ENCODE data around the gene LRRC36.
"Not testable (repeated sequence)": the region's sequence is repeated elsewhere in the genome, so short reads cannot be mapped to it uniquely, and the experiment has no call there.

Gene LRRC36

DNA sequence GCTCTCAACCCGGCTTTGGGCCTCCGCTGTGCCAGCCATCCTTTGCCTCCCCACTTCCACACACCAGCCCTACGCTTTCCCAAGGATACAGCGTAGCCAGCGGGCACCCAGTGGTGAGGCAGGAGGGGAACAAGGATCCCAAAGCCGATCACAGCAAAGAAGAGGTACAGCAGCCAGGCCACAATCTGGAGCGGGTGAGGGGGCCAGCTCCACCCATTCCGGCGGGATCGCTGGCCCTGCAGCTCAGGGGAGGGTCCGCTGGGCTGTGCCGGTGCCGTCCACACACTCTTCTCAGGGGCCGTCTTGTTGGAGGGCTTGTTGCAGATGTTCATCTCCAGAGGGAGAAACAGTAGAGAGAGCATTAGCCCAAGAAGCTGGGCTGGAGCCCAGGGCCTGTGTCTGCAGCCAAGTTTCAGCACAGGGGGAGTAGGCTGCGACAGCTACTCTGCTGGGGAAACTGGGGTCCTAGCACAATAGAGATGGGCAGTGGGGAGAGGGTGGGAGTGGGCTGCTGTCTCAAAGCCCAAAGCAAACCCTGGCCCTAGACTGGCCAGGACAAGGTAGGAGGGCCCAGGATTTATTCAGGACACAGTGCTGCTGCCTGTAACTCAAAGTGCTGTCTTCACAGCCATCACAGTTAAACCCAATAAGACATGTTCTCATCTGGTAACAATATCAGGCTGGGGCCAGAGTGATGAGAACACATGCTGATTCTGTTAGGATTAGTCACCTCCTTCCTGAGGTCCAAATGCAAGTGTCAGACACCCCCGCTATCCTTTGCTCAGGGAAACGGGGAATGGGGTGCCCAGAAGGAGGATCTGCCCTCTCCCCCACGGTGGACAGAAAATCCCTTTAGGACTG lies 79.7 kb downstream of the LRRC36 start:
- DNase-seq, result no peak

DNA sequence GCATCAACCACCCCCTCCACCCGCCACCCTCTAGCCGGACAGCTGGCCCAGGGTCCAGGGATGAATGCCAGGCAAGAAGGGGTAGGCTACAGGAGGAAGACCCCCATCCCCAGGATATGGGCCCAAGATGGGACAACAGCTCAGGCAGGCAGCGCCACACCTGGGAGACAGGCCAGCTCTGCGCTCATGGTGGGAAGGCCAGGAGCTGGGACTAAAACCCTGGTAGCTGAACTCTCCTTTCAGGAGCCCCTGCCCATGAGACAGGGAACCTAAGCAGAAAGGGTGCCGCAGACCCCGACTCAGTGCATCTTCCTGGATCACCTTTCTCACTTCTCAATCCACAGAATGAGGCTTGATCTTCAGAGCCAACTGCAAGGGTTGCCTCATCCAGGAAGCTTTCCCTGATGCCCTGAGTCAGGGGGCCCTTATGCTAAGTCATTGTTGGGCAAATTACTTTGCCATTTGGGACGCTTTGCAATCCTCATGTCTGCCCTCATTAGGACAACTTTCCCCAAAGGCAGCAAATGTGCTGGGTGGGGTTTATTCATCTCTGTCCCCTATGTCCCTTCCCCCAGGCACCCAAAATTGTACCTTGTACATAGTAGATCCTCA lies 80.7 kb downstream of the LRRC36 start:
- DNase-seq, result no peak

DNA sequence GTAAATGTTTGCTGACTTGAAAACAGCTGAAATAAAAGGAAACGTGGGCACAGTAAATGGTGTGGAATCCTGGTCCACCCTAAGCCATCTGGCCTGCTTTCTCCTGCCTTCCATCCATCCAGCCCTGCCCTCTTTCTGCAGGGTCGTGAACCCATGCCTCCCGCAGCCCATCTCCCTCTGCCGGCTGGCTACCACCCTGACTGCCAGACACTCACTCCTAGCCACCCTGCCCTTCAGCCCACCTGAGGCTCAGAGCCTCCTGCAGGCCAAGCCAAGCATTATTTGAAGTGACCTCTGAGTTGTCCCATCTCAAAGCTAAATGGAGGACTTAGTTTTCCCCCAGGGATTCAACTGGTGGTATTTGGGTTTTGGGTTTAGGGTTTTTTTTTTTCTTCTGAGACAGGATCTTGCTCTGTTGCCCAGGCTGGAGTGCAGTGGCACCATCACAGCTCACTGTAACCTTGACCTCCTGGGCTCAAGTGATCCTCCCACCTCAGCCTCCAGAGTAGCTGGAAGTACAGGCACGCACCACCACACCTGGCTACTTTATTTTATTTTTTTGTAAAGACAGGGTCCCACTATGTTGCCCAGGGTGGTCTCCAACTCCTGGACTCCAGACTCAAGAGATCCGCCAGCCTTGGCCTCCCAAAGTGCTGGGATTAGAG lies 81.3 kb downstream of the LRRC36 start:
- no peak for DNase-seq

DNA sequence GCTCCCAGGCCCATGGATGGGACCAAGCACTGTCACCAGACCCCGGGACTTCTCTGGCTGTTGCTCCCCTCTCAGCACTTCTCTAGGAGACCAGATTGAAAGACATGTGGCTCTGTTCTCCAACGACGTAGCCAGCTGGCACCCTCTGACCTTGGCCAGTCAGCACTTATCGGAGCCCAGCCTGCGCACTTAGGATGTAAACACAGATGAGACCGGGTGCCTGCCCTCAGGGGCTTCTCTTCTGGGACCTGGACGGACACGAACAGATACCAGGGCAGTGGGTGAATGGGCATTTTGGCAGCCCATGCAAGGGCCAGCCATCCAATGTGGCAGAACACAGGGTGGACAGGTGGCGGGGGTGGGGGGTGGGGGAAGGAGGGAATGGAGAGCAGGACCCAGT lies 83.0 kb downstream of the LRRC36 start:
- no peak for DNase-seq

DNA sequence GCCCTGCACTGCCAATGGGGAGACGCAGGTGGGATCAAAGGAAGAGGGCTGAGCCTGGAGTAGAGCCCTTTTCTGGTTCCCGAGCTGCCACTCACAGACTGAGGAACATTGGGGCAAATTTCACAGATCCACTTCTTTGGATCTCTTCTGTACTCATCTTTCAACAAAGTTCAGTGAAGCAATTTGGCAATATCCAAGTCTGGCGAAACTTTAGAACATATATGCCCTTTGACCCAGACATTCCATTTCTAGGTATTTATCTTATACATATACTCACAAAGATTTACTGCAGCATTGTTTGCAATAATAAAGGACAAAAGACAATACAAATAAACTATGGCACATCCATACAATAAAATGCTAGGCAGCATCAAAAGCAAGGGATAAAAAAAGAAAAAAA lies 84.7 kb downstream of the LRRC36 start:
- no peak for DNase-seq

DNA sequence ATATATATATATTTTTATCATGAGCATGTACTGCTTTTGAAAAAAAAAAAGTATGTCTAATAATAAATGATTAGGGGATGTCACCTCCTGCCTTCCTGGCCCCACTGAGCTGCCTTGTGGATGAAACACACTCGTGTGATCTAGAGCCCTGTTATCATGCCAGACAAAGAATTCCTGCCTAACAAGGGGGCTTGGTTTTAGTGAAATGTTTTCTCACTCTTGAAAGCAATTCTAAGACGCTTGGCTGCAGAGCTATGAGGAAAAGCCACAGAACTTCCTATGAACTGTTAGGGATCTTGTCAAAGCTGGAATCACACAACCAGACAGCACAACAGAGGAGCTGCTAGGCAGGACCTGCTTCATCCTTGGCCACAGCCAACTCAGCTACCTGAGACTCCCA lies 85.7 kb downstream of the LRRC36 start:
- DNase-seq, result no peak

DNA sequence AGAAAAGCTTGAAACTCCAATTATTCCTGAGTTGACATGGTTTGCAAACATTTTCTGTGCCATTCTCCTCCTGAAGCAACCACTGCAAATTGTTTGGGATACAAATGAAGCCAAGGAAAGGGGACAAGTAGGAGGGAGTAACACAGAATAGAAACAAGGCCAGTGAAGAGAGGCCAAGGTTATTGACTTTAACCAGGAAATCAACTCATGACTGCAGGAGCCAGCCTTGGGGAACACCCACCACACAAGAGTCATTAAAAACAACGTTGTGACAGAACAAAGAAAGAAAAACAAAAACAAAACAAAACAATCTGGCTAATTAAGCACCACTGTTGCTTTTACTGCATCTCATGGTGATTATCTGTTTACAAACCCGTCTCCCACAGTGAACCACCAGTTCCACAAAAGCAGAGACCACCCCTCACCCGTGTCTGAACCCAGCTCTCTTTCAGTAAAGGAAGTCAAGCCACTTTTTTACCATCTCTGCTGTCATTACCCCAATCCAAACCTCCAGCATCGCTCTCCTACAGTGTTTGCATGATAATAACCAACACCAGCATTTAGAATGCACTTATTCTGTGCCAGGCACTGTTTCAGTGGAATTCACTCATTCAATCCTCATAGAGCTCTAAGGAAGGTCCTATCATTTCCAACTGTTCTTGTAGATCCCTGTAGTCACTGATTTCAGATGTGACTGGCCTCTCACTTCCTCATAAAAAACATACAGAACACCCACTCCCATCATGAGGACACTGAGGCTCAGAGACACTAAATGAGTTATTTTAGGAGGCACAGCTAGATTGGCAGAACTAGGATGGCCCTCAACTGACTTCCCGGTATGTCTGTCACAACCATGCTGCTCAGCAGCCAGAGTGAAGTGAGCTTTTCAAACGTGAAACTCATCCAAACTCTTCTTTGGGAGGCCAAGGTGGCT lies 87.6 kb downstream of the LRRC36 start:
- DNase-seq, result no peak

DNA sequence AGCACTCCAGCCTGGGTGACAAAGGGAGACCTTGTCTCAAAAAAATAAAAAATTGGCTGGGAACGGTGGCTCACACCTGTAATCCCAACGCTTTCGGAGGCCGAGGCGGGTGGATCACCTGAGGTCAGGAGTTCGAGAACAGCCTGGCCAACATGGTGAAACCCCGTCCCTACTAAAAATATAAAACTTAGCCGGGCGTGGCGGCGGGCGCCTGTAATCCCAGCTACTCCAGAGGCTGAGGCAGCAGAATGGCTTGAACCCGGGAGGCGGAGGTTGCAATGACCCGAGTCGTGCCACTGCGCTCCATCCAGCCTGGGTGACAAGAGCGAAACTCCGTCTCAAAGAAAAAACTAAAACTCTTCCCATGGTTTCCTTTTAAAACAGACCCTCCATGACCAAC lies 88.8 kb downstream of the LRRC36 start:
- DNase-seq, result not testable (repeated sequence)

DNA sequence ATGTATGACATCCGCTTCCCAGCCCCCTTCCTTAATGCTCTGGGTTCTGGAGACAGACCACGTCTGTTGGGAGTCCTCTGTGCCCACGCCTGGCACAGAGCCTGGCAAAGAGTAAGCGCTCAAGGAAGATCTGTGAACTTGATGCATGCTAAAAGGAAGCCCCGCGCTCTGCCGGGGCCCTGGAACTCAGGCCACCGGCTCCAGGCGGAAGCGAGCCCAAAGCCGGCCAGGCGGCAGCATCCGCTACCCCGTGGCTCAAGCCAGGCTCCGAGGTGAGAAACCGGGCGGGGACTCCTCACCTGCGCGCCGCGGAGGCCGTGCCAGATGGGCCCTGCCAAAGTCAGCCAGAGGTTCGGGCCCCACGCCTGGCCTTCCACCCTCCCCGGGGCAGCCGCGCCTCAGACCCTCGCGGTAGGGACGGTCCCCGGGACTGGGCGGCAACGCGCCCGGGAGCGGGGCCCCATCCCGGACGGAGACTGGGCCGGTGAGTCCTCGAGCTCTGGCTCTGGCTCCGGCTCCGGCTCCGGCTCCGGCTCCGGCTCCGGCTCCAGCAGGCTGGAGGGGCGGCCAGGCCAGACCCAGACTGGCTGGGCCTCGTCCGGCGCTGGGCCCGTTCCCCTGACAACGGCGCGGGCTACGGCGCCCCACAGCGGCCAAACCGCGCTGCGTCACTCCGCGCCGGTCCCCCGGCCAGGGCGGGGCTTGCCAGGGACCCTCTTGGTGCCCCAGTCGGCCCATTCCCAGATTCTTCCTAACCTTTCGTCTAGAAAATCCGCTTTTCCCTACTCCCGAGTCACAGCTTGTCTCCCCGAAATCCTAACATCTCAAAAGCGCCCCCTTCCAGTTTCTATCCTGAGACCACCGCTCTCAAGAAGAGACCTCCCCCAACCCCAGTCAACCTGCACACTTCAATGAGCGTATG lies 89.5 kb downstream of the LRRC36 start, which contains the start of gene ZDHHC1:
Gene ZDHHC1, minus strand, starts transcription at position 606 of the 922 bp plus-strand sequence. CDS start 8,702 bp downstream, outside the sequence.
- DNase-seq, result no peak

DNA sequence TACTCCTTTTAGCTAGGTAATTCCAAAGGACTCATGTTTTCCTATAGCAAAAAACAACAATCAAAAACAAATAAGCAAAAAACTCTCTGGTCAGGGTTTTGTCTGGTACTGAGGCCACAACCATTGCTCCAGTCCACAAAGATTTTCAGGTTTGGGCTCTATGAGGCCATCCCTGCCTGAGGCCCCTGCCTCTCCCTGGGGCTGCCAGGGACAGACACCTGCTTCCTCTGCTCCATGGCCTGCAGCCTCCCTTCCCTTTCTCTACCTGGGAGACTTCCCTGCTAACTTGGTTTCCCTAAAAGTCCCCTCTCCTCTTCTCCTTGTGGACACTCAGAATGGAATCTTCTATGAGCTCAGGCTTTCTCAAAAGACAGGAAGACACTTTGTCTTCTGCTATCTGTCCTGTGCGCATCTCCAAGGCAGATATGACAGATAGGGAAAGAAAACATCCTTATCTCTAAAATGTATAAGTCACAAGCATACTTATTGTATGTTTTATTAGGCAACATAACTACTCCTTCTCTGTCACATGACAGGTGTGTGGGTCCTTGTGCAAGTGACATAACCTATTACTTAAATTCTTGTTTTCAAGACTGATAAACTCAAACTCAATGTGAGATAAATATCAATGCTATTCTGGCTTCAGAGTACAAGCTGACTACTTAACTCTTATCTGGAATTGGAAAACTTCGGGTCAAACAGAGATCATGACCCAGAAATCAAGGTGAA lies 90.9 kb downstream of the LRRC36 start:
- no peak for DNase-seq

DNA sequence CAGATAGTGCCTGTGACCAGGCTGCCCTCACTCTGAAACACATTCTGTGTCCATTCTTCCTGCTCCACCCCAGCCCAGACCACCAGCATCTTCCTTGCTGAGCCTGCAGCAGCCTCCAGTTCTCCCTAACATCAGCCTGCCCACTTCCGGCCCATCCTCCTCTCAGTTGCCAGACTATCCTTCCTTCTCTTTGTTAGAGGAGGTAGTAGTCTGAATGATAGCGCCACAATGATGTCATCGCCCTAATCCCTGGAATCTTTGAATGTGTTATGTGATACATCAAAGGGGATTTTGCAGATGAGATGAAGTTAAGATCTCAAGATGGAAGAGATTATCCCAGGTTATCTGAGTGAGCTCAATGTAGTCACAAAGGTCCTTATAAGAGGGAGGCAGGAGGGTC lies 92.9 kb downstream of the LRRC36 start:
- no peak for DNase-seq

DNA sequence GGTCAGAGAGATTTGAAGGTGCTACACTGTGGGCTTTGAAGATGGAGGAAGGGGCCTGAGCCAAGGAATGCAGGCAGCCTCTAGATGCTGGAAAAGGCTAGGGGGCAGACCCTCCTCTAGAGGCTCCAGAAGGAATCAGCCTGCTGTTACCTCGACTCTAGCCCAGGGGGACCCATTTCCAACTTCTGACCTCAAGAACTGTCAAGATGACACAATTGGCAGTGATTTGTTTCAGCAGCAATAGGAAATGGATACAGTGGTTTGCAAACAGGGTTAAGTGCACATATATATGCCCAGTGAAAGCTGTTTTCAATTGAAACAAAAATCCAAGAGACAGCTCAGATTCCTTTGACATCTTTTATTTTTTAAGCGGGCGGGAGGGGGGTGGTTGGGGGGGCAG lies 93.3 kb downstream of the LRRC36 start:
- DNase-seq, result no peak

DNA sequence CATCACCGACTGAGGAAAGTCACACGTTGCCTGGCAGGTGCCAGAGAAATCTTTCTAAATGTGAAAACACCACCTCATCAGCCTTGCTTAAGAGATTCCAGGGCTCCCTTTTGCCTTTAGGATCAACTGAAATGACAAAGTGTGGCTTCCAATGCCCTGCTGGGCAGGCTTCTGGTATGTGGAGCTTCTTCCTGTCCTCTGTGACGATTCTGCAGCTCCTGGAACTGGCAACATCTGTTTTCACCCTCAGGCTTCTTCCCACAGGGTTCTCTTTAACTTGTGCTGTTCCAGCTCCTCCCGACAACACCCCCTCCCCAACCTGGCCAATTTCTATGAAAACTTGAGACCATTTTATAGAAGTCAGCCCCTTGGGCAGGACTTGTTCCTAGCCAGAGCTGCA lies 94.4 kb downstream of the LRRC36 start:
- DNase-seq, result no peak

DNA sequence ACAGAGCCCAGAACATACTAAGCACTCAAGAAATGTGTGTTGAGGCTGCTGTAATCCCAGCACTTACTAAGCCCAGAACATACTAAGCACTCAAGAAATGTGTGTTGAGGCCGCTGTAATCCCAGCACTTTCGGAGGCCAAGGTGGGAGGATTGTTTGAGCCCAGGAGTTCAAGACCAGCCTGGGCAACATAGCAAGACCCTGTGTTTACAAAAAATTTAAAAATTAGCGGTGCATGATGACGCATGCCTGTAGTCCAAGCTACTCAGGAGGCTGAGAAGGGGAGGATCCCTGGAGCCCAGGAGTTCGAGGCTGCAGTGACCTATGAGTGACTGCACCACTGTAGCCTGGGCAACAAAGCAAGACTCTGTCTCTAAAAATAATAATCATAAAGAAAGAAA lies 96.4 kb downstream of the LRRC36 start:
- DNase-seq, result no peak

DNA sequence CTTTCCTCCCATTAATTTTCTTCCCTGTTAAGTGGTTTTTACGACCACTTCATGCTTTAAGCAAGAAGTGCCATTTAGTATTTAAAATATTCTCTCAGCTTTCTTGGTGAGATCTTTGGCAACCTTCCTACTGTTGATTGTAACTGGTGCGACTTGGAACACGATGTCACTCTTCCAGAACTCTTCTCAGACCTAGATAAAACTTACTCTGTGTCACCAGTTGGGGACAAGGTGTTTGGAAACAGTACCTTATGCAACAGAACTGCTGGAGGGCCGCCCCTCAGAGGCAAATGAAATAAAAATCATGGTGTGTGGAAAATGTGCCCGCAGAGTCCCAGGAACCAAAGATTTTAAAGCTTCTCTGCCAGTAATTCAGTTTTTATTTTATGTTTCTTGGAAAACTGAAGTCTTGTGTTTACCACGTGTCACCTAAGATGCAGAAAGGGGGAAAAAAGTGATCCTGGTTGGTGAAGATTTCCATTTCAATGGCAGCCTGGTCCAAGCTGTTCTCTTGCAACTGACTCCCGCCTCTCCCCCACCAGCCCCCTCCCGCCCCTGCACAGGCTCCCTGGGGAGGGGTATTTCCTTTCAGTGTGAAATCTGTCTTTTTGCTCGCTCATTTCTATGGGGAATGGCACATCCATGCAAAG lies 97.1 kb downstream of the LRRC36 start:
- DNase-seq, result no peak

DNA sequence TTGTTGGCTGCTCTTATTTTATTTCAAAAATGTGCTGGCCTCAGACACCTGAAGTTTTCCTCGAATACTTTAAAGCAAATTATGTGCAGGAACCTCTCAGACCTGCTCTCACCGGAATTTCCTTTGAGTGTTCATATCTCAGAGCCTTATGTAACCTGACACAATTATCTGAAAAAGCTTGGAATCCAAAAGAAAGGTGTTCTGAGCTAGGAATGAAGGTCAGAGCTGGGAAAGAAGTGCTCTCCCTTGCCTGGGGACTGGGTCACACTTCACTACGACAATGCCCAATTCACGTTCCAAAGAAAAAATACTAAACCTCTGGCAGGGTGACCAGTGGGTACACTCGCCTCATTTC lies 97.6 kb downstream of the LRRC36 start:
- no peak for DNase-seq

DNA sequence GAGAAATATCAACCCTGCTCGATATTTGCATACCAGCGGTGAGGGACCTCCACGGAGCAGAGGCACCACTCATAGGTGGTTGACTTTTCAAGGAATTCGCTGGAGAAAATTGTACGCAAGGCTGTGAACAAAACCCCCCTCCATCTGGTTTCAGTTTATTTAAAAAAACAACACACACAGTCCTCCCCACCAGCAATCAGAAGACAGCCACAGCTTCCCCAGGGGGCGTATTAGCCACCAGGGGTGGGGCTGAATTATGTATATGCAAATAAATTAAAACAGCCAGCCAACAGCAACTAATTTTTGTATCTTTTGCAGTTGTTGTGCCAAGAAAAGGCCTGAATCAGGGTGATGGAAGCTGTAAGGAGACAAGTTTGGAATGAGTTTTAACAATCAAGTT lies 98.4 kb downstream of the LRRC36 start:
- DNase-seq, result no peak

DNA sequence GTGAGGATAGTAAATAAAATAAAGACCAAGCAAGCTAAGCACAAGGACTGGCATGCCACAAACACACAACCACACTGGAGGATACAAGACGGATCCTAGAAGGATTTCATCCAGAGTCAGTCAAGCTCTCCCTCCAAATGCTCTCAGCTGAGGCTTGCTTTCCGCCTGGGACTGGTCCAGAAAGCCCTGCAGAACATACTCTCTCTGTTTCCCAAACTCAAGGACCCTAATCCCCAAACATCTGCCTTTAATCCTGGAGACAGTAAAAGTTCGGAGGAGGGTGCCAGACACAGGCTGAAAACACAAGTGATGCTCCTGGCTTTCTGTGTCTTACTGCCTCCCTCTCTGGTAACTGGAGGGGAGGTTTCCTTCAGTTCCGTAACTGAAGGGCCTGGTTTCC lies 99.0 kb downstream of the LRRC36 start:
- DNase-seq, result no peak

DNA sequence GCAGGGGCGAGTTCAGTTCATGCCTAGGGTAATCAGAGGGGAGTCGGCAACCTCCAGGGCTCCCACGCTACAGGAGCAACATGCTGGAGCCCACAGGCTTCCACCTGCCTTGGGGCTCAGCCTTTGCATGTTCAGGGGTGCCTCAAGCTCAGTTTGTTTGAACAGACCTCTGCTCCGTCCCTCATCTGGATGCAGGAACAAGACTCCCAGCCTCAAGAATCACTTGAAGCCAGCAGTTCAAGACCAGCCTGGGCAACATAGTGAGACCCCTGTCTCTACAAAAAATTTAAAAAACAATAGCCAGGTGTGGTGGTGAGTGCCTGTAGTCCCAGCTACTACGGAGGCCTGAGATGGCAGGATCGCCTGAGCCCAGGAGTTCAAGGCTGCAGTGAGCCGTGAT lies 99.4 kb downstream of the LRRC36 start:
- no peak for DNase-seq

DNA sequence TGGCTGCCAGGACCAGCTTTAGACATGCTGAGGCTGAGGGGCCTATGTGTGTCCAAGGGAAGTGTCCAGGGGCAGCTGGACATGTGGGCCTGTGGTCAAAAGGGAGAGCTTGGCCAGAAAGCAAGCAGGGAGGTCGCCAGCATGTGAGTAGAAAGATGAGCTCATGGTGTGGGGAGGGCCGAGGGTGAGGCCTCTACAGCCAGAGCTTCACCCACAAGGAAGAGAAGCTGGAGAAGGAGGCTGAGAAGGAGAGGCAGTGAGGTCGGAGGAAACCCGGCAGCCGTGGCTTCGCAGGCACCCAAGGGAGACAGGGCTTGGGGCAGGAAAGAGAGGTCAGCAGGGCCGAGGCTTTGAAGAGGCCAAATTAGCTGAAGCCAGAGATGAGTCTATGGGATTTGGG lies 100.3 kb downstream of the LRRC36 start:
- DNase-seq, result no peak
